Neural progenitor cell (in vitro differentiated cells): ENCODE results near the gene CA5A.

Experiments used
- EZH2 ChIP-seq: fragments of 200-600 bp; sonication (generic); IDR thresholded peaks from 2 replicates; pipeline ENCODE4 v1.6.1; 2017; ENCODE audit warnings: antibody characterized with exemption, mild to moderate bottlenecking, moderate library complexity
- EZH2phosphoT487 ChIP-seq: fragments of 200-600 bp; sonication (generic); IDR thresholded peaks from 2 replicates; pipeline ENCODE4 v1.6.1; 2017; ENCODE audit warnings: antibody characterized with exemption
- TF ChIP-seq, protein P1 (sequence below): fragments of 200-600 bp; sonication (generic); IDR thresholded peaks from 2 replicates; pipeline ENCODE4 v1.5.1; 2017; ENCODE audit warnings: antibody characterized with exemption, mild to moderate bottlenecking

GRCh38 chr16:87946596-87947347 lies 10.4 kb upstream of the CA5A start:
- TF ChIP-seq, protein P1, sequence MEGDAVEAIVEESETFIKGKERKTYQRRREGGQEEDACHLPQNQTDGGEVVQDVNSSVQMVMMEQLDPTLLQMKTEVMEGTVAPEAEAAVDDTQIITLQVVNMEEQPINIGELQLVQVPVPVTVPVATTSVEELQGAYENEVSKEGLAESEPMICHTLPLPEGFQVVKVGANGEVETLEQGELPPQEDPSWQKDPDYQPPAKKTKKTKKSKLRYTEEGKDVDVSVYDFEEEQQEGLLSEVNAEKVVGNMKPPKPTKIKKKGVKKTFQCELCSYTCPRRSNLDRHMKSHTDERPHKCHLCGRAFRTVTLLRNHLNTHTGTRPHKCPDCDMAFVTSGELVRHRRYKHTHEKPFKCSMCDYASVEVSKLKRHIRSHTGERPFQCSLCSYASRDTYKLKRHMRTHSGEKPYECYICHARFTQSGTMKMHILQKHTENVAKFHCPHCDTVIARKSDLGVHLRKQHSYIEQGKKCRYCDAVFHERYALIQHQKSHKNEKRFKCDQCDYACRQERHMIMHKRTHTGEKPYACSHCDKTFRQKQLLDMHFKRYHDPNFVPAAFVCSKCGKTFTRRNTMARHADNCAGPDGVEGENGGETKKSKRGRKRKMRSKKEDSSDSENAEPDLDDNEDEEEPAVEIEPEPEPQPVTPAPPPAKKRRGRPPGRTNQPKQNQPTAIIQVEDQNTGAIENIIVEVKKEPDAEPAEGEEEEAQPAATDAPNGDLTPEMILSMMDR, result no peak
- TF ChIP-seq EZH2 (no peak), EZH2phosphoT487 (no peak)
